ENCODE results near the gene CNTNAP1. TPM values are rescaled to one million over a fixed set of nuclear protein-coding genes. Genes with fewer than 3 reads are reported as not detected.

CNTNAP1 gene
- total RNA-seq, 1 experiment from 2014 or later: 6.4 TPM

- peaks cover 15 to 28% of the 10 kb centered on the region in 2 experiments; a peak in 3 of 4 replicates for H3K36me3 ChIP-seq (ENCODE audit: control insufficient read depth in 1 of 2, insufficient read depth in 2 of 2, low read length in 2 of 2)
- no peak overlapping the region for H2AFZ ChIP-seq (ENCODE audit: low read depth, low read length, poor library complexity, severe bottlenecking)
- BruUV-seq (replicated peaks): no TSS peak
- no peaks in the 10 kb centered on the region for H3K9me2 ChIP-seq (ENCODE audit: insufficient read depth)
- TF ChIP-seq SIN3A (IDR thresholded peaks at IDR 0.05; ENCODE audit: low read depth) (no peak), FOSL1 (IDR thresholded peaks at IDR 0.05; ENCODE audit: low read depth) (no peak), REST (IDR thresholded peaks at IDR 0.05; ENCODE audit: low read depth) (no peak), MAX (IDR thresholded peaks at IDR 0.05) (no peak), YY1 (IDR thresholded peaks at IDR 0.05; ENCODE audit: extremely low read depth, insufficient replicate concordance, low read depth, low read length) (no peak), EZH2 (IDR thresholded peaks at IDR 0.05) (no peak), POLR2AphosphoS5 (IDR thresholded peaks at IDR 0.05; ENCODE audit: low read depth, low read length) (no peak), EZH2phosphoT487 (IDR thresholded peaks at IDR 0.05; ENCODE audit: borderline replicate concordance) (no peak), CEBPB (IDR thresholded peaks at IDR 0.05; ENCODE audit: low read depth) (no peak), RAD21 (IDR thresholded peaks at IDR 0.05; ENCODE audit: low read depth) (no peak), EGR1 (IDR thresholded peaks at IDR 0.05; ENCODE audit: low read depth) (no peak), ELF1 (IDR thresholded peaks at IDR 0.05; ENCODE audit: borderline replicate concordance, low read depth) (no peak), SP1 (IDR thresholded peaks at IDR 0.05; ENCODE audit: low read depth) (no peak), SRF (IDR thresholded peaks at IDR 0.05; ENCODE audit: low read depth) (no peak)
- no peaks in the 10 kb centered on the region for H3K27me3 ChIP-seq (ENCODE audit: insufficient read depth, low read length)
- no peaks in the 10 kb centered on the region for H3K4me1 ChIP-seq (ENCODE audit: control insufficient read depth in 1 of 2, insufficient read depth in 2 of 2, low read length in 2 of 2)
- ATAC-seq (no peak), DNase-seq (ENCODE audit: low read depth, low spot score) (no peak)
- H3K4me2 ChIP-seq (ENCODE audit: low read length): no peak overlapping the region
- intact Hi-C loops (cut with micrococcal nuclease): no loop called here
- ChIA-PET RAD21 (ENCODE audit: low non-redundant PET in 1 of 2, low total read pairs in 2 of 2, uncharacterized antibody in 2 of 2, unreplicated experiment in 2 of 2) (no interaction called here), CTCF (no interaction called here), POLR2A (no interaction called here)
- H3K79me2 ChIP-seq (ENCODE audit: insufficient read depth, low read length): no peaks in the 10 kb centered on the region
- no peak overlapping the region for H3K9ac ChIP-seq (ENCODE audit: low read length)
- no peaks in the 10 kb centered on the region for H3K9me3 ChIP-seq (ENCODE audit: control insufficient read depth in 1 of 2, insufficient read depth in 1 of 2, low read depth in 1 of 2, low read length in 2 of 2)
- H3K27ac ChIP-seq (ENCODE audit: low read depth, low read length): no peak overlapping the region
- no peak overlapping the region for H3K4me3 ChIP-seq (replicated peaks in 1 of 2; ENCODE audit: low read depth in 1 of 2, low read length in 2 of 2)
- no peaks in the 10 kb centered on the region for H4K20me1 ChIP-seq (ENCODE audit: insufficient read depth)
Observed at GRCh38 chr17:42702446-42702845, 20.1 kb downstream of the CNTNAP1 start.
